ENCODE measurements around the gene CRISP1. TPM values are rescaled to one million over a fixed set of nuclear protein-coding genes. Genes with fewer than 3 reads are reported as not detected.

CRISP1 gene
- total RNA-seq, 4 donors from 2014 or later, result not detected

DNA sequence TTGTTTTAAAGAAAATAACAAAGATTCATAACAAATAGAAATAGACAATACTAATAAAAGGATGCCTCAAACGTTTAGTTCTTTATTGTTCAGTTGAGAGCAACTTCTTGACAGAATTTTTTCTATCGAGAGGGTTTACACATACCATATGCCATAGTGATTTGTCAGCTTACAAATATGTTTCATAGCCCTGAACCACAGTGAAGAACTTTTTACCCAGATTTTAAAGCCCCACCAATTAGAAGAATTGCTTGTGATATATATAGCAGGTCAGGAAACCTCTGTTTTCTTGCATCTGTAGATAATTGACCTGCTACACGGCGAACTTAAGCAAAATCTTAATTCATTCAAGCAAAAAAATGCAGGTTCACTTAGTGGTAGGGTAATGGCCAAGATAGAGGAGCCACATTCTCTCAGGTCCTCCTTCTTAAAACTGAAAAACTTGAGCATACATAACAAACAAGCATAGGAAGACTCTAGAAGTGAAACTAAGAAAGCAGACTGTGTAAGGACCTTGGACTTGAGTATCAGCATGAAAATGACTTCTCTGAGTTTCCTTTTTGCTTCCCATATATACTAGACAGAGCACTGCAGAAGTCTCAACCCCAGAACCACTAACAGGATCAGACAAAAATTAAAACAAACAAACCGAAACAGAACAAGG is 39.5 kb downstream of the CRISP1 start:
- Histone ChIP-seq H3K9me3 (no peaks in the 10 kb centered on the region), H3K27me3 (no peaks in the 10 kb centered on the region), H3K4me1 (no peaks in the 10 kb centered on the region), H3K36me3 (no peaks in the 10 kb centered on the region), H3K4me3 (no peak overlapping the region), H3K27ac (no peak overlapping the region)
- no peak for DNase-seq
- intact Hi-C loops (cut with DNase I; ENCODE audit: low total_unique reads) (no loop called here), in situ Hi-C loops (cut with MboI; ENCODE audit: low sequenced_read_pairs in 4 of 4) (loop anchor here in 1 of 4 donors (25.0 kb wide), 1 partner anchor 290 kb away; no protein-coding TSS in a partner anchor)
- ATAC-seq, result no peak
- TF ChIP-seq POLR2A (IDR thresholded peaks at IDR 0.05) (no peak), CTCF (IDR thresholded peaks at IDR 0.05 in 4 of 5, conservative IDR thresholded peaks at IDR 0.05 in 1 of 5) (no peak)

GRCh38 chr6:49815166-49815565 is 51.2 kb downstream of the CRISP1 start:
- no peak for ATAC-seq
- DNase-seq, result no peak
- TF ChIP-seq CTCF (IDR thresholded peaks at IDR 0.05 in 4 of 5, conservative IDR thresholded peaks at IDR 0.05 in 1 of 5), result no peak
- TF ChIP-seq POLR2A (IDR thresholded peaks at IDR 0.05), result no peak
- H3K27me3 ChIP-seq, result no peaks in the 10 kb centered on the region
- in situ Hi-C loops (cut with MboI; ENCODE audit: low sequenced_read_pairs in 4 of 4) (no loop called here), intact Hi-C loops (cut with DNase I; ENCODE audit: low total_unique reads) (no loop called here)
- H3K9me3 ChIP-seq, result no peaks in the 10 kb centered on the region
- no peak overlapping the region for H3K4me3 ChIP-seq
- H3K4me1 ChIP-seq, result no peaks in the 10 kb centered on the region
- H3K27ac ChIP-seq, result no peak overlapping the region
- no peaks in the 10 kb centered on the region for H3K36me3 ChIP-seq

DNA sequence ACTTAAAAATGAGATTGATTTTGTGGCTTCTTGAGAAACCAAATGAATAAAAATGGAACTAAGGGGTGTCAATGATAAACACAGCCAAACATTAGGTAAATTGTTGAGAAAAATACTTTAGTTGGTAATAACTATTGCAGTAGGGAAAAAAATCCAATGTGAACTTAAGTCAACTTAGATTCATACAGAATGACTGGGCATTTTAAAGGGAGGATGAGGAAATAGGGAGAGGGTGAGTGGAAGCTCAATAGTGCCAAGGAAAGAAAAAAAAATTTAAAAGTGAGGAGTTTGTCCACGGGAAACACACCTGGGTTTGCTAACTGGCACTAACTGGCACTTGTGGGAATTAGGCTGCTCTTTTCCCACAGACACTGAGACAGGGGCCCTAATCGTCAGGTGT is 53.1 kb downstream of the CRISP1 start:
- no peak for TF ChIP-seq POLR2A (IDR thresholded peaks at IDR 0.05)
- TF ChIP-seq CTCF (IDR thresholded peaks at IDR 0.05 in 4 of 5, conservative IDR thresholded peaks at IDR 0.05 in 1 of 5), result no peak
- no peaks in the 10 kb centered on the region for H3K9me3 ChIP-seq
- in situ Hi-C loops (cut with MboI; ENCODE audit: low sequenced_read_pairs in 4 of 4) (no loop called here), intact Hi-C loops (cut with DNase I; ENCODE audit: low total_unique reads) (no loop called here)
- H3K36me3 ChIP-seq, result no peaks in the 10 kb centered on the region
- H3K4me1 ChIP-seq, result no peaks in the 10 kb centered on the region
- ATAC-seq, result no peak
- H3K4me3 ChIP-seq, result no peak overlapping the region
- DNase-seq, result no peak
- H3K27me3 ChIP-seq, result no peaks in the 10 kb centered on the region
- no peak overlapping the region for H3K27ac ChIP-seq

DNA sequence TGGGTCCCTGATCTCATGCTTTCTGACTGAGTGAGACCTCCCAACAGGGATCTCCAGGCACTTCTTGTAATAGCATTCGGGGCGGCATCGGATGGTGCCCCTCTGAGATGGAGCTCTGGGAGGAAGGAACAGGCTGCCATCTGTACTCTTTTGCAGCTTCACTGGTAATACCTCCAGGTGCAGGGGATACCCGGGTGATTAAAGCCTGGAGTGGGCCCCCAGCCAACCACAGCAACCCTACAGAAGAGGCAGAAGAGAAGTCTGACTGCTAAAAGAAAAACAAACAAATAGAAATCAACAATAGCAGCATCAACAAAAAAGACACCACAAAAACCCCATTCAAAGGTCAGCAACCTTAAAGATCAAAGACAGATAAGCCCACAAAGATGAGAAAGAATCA is 60.2 kb downstream of the CRISP1 start:
- ATAC-seq (no peak), DNase-seq (no peak)
- Histone ChIP-seq H3K4me3 (no peak overlapping the region), H3K4me1 (no peaks in the 10 kb centered on the region), H3K9me3 (no peaks in the 10 kb centered on the region), H3K27ac (no peak overlapping the region), H3K27me3 (no peaks in the 10 kb centered on the region), H3K36me3 (no peaks in the 10 kb centered on the region)
- TF ChIP-seq CTCF (IDR thresholded peaks at IDR 0.05 in 4 of 5, conservative IDR thresholded peaks at IDR 0.05 in 1 of 5) (no peak), POLR2A (IDR thresholded peaks at IDR 0.05) (no peak)
- intact Hi-C loops (cut with DNase I; ENCODE audit: low total_unique reads) (no loop called here), in situ Hi-C loops (cut with MboI; ENCODE audit: low sequenced_read_pairs in 4 of 4) (no loop called here)

DNA sequence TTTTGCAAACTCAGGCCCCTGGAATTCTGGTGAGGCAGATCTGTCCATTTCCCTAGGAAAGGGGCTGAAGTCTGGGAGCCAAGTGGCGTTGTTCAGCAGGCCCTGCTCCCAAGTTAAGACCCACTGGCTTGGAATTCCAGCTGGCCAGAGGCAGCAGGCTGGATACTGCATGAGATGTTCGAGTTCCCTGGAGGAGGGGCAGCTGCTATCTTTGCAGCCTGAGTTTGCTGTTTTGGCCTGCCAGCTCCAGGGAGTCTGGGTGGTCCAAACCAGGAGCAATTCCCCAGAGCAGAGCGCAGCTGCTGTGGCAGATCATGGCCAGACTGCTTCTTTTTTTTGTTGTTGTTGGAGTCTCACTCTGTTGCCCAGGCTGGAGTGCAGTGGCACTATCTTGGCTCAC is 61.1 kb downstream of the CRISP1 start:
- Histone ChIP-seq H3K27me3 (no peaks in the 10 kb centered on the region), H3K4me3 (no peak overlapping the region), H3K27ac (no peak overlapping the region), H3K9me3 (no peaks in the 10 kb centered on the region), H3K36me3 (no peaks in the 10 kb centered on the region), H3K4me1 (no peaks in the 10 kb centered on the region)
- DNase-seq, result no peak
- ATAC-seq, result no peak
- in situ Hi-C loops (cut with MboI; ENCODE audit: low sequenced_read_pairs in 4 of 4) (no loop called here), intact Hi-C loops (cut with DNase I; ENCODE audit: low total_unique reads) (no loop called here)
- TF ChIP-seq POLR2A (IDR thresholded peaks at IDR 0.05) (no peak), CTCF (IDR thresholded peaks at IDR 0.05 in 4 of 5, conservative IDR thresholded peaks at IDR 0.05 in 1 of 5) (no peak)

Data from gastrocnemius medialis (tissue), 4 donors.